GM03348 (cell line): ENCODE measurements around the gene SLC6A18.

Experiments used
- DNase-seq: peaks from one replicate; pipeline ENCODE4 v3.0.0; 2012; ENCODE audit warnings: low spot score

Gene SLC6A18

DNA sequence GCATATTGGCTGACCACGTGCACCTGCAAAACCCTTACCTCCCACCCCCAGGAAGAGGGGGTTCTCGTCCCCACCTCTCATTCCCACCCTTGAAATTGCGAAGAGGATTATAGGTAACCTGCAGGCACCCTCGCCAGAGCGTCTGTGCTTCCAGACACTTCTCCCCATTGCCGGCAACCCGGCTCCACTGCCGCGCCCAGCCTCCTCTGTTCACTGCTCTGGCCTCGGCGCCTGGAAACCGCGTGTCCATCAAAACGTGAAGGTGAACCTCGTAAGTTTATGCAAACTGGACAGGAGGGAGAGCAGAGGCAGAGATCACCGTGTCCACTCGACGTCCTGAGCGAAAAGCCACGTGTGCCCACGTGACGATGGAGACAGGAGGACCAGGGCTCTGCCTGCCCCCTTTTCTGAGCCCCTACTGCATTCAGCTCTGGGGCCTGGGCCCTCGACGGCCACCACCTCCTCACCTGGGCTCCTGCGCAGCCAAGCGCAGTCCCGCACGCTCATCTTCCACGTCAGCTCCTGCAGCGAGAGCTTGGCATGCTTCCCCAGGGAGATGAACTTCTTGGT lies 67.8 kb downstream of the SLC6A18 start:
- DNase-seq: no peak

DNA sequence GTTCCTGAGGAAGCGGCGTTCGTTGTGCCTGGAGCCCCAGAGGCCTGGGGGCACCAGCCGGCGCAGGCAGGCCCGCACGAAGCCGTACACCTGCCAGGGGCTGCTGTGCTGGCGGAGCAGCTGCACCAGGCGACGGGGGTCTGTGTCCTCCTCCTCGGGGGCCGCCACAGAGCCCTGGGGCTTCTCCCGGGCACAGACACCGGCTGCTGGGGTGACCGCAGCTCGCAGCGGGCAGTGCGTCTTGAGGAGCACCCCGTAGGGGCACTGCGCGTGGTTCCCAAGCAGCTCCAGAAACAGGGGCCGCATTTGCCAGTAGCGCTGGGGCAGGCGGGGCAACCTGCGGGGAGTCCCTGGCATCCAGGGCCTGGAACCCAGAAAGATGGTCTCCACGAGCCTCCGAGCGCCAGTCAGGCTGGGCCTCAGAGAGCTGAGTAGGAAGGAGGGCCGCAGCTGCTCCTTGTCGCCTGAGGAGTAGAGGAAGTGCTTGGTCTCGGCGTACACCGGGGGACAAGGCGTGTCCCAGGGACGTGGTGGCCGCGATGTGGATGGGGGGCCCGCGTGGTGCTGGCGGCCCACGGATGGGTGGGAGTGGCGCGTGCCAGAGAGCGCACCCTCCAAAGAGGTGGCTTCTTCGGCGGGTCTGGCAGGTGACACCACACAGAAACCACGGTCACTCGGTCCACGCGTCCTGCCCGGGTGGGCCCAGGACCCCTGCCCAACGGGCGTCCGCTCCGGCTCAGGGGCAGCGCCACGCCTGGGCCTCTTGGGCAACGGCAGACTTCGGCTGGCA lies 68.4 kb downstream of the SLC6A18 start:
- DNase-seq: no peak

DNA sequence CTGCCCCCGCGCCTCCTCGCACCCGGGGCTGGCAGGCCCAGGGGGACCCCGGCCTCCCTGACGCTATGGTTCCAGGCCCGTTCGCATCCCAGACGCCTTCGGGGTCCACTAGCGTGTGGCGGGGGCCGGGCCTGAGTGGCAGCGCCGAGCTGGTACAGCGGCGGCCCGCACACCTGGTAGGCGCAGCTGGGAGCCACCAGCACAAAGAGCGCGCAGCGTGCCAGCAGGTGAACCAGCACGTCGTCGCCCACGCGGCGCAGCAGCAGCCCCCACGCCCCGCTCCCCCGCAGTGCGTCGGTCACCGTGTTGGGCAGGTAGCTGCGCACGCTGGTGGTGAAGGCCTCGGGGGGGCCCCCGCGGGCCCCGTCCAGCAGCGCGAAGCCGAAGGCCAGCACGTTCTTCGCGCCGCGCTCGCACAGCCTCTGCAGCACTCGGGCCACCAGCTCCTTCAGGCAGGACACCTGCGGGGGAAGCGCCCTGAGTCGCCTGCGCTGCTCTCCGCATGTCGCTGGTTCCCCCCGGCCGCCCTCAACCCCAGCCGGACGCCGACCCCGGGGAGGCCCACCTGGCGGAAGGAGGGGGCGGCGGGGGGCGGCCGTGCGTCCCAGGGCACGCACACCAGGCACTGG lies 69.1 kb downstream of the SLC6A18 start:
- no peak for DNase-seq

DNA sequence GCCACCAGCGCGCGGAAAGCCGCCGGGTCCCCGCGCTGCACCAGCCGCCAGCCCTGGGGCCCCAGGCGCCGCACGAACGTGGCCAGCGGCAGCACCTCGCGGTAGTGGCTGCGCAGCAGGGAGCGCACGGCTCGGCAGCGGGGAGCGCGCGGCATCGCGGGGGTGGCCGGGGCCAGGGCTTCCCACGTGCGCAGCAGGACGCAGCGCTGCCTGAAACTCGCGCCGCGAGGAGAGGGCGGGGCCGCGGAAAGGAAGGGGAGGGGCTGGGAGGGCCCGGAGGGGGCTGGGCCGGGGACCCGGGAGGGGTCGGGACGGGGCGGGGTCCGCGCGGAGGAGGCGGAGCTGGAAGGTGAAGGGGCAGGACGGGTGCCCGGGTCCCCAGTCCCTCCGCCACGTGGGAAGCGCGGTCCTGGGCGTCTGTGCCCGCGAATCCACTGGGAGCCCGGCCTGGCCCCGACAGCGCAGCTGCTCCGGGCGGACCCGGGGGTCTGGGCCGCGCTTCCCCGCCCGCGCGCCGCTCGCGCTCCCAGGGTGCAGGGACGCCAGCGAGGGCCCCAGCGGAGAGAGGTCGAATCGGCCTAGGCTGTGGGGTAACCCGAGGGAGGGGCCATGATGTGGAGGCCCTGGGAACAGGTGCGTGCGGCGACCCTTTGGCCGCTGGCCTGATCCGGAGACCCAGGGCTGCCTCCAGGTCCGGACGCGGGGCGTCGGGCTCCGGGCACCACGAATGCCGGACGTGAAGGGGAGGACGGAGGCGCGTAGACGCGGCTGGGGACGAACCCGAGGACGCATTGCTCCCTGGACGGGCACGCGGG lies 69.9 kb downstream of the SLC6A18 start, which contains the start of gene TERT:
TERT (minus strand) TSS at position 234 of the 815 bp plus-strand sequence; CDS start at position 155, 79 bp downstream.
- DNase-seq: no peak

DNA sequence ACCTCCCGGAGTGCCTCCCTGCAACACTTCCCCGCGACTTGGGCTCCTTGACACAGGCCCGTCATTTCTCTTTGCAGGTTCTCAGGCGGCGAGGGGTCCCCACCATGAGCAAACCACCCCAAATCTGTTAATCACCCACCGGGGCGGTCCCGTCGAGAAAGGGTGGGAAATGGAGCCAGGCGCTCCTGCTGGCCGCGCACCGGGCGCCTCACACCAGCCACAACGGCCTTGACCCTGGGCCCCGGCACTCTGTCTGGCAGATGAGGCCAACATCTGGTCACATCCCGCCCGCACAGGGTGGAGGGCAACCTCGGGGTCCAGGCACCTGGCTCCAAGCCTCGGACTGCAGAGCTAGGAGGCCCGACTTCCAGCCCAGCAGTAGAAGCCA lies 70.5 kb downstream of the SLC6A18 start:
- no peak for DNase-seq
